Transverse colon (tissue), 4 donors: ENCODE data around the gene COLEC12.

Experiments
- POLR2AphosphoS5 ChIP-seq, 3 donors: sonication (generic); formaldehyde crosslinking; IDR thresholded peaks; one replicate each; pipeline ENCODE4 v1.6.1; 2016; ENCODE audit warnings: antibody characterized with exemption in 3 of 3
- TF ChIP-seq, protein P1 (sequence below), 5 experiments: fragments of 200-600 bp in 3 of 5; fragments of 450-650 bp in 2 of 5; sonication (generic) in 3 of 5; IDR thresholded peaks; 1 replicate in 2 of 5; 2 replicates in 3 of 5; pipeline ENCODE4 v1.5.1; 2016 to 2017; ENCODE audit warnings: antibody characterized with exemption in 5 of 5, inconsistent platforms in 3 of 5, mild to moderate bottlenecking in 2 of 5, moderate library complexity in 1 of 5

DNA sequence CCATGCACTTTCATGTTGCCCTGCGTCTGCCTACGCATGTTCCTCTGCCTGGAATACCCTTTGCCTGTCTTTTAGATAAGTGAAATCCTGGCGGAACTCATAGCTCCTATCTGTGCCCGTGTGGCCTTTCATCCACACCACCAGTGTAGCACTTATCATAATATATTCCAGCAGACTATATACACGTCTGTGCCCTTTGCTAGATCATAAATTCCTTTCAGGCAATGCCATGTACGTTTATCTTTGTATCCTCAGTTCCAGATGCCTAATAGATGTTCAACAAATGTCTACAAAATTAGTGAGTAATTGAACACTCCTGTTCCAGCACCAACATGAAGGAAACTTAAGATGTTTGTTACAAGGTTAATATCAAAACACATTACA, 106.9 kb downstream of the COLEC12 start:
- TF ChIP-seq POLR2AphosphoS5 (IDR thresholded peaks at IDR 0.05) = no peak
- TF ChIP-seq, protein P1, sequence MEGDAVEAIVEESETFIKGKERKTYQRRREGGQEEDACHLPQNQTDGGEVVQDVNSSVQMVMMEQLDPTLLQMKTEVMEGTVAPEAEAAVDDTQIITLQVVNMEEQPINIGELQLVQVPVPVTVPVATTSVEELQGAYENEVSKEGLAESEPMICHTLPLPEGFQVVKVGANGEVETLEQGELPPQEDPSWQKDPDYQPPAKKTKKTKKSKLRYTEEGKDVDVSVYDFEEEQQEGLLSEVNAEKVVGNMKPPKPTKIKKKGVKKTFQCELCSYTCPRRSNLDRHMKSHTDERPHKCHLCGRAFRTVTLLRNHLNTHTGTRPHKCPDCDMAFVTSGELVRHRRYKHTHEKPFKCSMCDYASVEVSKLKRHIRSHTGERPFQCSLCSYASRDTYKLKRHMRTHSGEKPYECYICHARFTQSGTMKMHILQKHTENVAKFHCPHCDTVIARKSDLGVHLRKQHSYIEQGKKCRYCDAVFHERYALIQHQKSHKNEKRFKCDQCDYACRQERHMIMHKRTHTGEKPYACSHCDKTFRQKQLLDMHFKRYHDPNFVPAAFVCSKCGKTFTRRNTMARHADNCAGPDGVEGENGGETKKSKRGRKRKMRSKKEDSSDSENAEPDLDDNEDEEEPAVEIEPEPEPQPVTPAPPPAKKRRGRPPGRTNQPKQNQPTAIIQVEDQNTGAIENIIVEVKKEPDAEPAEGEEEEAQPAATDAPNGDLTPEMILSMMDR (IDR thresholded peaks at IDR 0.05) = no peak
